Stimulated activated CD8-positive, alpha-beta memory T cell treated with anti-CD3 and anti-CD28 coated beads, Interleukin-12 subunit alpha, Interleukin-12 subunit beta, amount 100 ng/mL, for 4 hours (primary cell): ENCODE results near the gene SOD1.
A peak's percentile ranks its signal among the peaks of the same experiment; 100 is the strongest.
"Not testable (repeated sequence)": the region's sequence is repeated elsewhere in the genome, so short reads cannot be mapped to it uniquely, and the experiment has no call there.

Experiments
- DNase-seq: peaks from one replicate; pipeline ENCODE4 v3.0.0-alpha.2; 2020; ENCODE audit warnings: low read depth

SOD1 gene

DNA sequence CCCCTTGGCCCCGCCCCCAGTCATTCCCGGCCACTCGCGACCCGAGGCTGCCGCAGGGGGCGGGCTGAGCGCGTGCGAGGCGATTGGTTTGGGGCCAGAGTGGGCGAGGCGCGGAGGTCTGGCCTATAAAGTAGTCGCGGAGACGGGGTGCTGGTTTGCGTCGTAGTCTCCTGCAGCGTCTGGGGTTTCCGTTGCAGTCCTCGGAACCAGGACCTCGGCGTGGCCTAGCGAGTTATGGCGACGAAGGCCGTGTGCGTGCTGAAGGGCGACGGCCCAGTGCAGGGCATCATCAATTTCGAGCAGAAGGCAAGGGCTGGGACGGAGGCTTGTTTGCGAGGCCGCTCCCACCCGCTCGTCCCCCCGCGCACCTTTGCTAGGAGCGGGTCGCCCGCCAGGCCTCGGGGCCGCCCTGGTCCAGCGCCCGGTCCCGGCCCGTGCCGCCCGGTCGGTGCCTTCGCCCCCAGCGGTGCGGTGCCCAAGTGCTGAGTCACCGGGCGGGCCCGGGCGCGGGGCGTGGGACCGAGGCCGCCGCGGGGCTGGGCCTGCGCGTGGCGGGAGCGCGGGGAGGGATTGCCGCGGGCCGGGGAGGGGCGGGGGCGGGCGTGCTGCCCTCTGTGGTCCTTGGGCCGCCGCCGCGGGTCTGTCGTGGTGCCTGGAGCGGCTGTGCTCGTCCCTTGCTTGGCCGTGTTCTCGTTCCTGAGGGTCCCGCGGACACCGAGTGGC lies at the start of gene SOD1:
TSS of gene SOD1 (plus strand) at position 158 of the 723 bp plus-strand sequence. CDS start at position 235, 77 bp downstream.
- peak; percentile 96 for DNase-seq

DNA sequence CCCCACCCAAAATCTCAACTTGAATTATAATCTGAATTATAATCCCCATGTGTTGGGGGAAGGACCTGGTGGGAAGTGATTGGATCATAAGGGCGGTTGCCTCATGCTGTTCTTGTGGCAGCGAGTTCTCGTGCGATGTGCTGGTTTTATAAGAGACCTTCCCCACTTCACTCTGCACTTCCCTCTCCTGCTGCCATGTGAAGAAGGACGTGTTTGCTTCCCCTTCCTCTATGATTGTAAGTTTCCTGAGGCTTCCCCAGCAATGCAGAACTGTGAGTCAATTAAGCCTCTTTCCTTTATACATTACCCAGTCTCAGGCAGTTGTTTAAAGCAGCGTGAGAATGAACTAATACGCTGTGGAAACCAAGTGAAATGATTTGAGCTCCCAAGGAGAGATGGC lies 48.0 kb upstream of the SOD1 start:
- DNase-seq: no peak

DNA sequence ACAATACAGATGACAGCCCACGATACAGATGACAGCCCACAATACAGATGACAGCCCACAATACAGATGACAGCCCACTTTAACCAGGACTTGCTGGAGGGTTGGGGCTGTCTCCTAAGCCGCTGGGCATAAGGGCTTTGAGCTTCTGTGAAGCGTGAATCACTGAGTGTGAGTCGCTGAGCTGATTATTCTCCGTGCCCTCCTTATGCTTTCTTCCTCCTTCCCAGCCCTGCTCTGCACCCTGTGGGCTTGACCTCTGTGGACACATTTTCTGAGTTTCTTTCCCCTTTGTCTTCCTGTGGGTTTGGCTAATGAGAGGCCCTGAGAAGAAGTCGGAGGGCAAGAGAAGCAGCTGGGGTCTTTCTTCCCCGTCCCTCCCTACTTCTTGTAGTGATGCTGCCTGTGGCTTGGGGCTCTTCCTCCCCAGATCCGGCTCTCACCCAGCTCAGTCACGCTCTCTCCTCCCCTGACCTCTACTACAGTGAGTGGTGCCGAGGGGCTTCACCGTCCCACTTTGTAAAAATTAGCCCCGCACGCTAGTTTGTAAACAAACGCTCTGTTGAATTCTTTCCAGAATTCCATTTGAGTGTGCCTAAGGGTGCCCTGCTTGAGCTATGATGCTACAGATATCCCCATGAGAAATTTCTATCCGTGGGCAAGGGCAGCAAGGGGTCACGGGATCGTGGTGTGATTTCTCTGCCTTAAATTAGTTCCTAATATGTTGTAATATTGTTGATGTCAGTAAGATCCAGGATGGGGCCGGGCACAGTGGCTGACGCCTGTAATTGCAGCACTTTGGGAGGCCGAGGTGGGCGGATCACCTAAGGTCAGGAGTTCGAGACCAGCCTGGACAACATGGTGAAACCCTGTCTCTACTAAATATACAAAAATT lies 46.4 kb upstream of the SOD1 start:
- no peak for DNase-seq

DNA sequence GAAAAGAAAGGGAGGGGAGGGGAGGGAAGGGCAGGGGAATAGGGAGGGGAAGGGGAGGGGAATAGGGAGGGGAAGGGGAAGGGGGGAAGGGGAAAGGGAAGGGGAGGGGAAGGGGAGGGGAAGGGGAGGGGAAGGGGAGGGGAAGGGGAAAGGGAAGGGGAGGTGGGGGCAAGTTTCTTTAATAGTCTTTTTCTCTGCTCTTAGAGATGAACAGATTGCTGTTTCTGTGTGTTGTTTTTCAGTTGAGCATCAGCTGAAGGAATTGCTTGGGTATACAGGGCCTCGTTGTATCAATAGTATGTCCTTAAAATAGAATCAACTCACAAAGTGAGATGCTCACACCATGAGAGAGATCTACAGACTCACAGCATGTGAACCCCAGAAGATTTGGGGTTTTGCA lies 44.8 kb upstream of the SOD1 start:
- DNase-seq: no peak

DNA sequence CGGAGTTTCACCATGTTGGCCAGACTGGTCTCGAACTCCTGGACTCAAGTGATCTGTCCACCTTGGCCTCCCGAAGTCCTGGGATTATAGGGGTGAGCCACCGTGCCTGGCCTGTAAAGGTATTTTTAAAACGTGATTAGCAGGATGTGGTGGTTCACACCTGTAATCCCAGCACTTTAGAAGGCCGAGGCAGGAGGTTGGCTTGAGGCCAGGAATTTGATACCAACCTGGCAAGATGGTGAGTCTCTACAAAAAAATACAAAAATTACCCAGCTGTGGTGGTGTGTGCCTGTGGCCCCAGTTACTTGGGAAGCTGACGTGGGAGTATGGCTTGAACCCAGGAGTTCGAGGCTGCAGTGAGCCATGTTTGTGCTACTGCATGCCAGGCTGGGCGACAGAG lies 43.3 kb upstream of the SOD1 start:
- DNase-seq: no peak

DNA sequence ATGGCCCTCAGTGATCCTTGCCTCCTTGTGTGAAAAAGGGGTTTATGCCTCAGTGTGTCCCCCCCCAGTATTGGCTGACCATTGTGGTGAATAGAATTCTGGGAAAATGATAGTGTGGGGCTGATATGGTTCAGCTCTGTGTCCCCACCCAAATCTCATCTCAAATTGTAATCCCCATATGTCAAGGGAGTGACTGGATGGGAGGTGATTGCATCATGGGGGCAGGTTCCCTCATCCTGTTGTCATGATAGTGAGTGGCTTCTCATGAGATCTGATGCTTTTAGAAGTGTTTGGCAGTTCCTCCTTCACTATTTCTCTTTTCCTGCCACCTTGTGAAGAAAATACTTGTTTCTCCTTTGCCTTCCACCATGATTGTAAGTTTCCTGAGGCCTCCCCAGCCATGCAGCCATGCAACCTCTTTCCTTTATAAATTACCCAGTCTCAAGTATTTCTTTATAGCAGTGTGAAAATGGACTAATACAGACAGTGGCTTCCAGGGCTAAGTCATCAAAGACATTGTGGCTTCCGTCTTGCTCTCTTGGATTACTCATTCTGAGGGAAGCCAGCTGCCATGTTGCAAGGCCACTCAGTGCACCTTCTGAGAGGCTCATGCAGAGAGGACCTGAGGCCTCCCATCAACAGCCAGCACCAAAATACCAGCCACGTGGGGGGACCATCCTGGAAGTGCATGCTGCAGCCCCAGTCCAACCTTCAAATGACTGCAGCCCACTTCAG lies 40.6 kb upstream of the SOD1 start:
- no peak for DNase-seq

DNA sequence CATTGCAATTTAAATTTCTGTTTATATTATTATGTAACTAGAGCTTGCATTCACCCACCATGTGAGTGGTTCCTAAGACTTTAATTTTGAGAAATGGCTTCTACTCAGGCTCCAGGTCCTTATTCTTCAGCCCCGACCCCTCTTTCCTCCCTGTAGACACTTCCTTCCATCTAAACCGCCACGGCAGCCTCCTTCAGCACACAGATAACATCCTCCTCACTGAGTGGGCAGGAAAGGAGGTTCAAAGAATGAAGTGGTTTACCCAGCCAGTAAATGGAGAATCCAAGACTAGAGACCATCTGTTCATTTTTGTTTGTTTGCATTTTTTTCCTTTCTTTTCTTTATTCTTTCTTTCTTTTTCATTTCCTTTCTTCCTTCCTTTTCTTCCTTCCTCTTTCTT lies 37.1 kb upstream of the SOD1 start:
- DNase-seq: no peak

DNA sequence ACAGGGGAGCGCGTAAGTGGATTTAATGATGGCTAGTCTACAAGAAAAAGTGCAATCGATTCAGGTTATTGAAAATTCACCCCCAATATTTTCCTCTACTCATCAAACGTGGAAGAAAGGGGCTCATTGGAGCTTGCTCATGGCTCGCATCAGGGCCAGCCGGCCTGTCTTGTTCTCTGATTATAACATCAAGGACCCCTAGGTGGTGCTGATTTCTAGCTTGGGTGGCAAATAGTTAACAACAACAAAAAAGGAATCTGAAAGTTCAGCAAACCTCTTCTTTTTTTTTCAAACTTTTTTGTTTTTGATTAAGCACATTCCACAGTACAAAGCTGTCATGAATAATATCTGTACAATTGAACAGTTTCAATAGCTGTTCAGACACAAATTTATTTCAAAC lies 35.8 kb upstream of the SOD1 start:
- no peak for DNase-seq

DNA sequence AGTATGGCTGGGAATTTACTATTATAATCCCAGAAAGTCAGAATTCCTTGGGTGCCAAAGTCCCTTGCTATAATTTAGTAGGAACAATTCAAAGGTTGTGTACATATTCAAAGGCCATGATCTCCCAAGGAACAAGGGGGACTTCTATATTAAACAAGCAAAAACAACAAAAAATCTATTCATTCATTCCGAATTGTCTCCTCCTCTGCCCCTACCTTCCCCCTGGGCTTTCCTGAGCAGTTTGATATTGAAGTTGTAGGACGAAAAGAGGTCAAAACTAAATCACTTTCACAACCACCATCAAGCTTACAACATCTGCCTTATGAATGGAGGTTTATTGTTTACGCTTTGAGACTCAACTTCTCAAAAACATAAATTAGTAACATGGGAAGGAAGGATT lies 35.3 kb upstream of the SOD1 start:
- no peak for DNase-seq

DNA sequence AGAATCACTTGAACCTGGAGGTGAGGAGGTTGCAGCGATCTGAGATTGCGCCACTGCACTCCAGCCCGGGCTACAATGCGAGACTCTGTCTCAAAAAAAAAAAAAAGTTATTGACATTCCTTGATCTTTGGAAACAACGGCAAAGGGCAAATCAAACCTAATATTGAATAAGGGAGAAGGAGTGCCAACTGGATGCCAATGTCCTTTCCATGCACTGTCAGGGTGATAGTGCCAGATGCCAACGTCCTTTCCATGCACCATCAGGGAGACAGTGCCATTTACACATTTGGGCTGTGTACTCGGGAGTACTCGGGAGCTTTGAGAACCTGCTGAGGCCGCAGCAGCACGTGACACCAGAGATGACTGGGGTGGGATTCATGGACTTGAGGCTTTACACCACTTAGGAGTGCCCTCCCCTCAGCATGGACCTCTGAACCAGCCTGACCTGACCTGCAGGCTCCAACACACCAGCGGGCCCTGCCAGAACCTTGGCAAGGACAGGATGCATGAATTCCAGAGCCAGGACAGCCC lies 34.5 kb upstream of the SOD1 start:
- DNase-seq: no peak

DNA sequence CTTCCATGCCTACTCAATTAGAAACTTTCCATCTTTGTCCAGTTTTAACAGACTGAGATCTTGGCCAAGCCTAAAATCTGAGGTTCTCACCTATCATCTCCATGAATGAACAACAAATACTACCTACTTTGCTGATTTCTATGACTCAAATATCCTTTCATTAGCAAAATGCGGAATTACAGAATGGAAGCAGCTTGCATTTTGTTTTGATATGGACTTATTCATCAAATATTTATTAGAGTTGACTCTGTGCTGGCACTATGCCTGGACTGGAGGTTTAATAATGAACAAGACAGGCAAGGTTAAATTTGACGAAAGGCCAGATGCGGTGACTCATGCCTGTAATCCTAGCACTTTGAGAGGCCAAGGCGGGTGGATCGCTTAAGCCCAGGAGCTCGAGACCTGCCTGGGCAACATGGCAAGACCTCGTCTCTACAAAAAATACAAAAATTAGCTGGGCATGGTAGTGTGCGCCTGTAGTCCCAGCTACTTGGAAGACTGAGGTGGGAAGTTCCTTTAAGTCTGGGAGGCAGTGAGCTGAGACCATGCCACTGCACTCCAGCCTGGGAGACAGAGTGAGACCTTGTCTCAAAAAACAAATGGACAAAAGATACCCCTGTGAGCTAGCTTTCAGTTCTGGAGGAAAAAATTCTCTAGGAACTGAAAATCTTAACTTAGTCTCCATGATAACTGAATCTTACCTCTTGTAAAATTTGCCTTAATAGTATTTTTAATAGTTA lies 29.4 kb upstream of the SOD1 start:
- DNase-seq: no peak

DNA sequence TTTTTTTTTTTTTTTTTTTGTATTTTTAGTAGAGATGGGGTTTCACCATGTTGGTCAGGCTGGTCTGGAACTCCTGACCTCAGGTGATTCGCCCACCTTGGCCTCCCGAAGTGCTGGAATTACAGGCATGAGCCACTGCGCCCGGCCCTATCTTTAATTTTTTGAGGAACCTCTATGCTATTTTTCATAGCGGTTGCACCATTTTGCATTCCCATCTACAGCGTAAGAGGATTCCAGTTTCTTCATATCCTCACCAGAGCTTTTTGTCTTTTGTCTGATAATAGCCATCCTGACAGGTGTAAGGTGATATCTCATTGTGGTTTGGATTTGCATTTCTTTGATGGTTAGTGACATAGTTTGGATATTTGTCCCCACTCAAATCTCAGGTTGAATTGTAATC lies 27.6 kb upstream of the SOD1 start:
- not testable (repeated sequence) for DNase-seq

DNA sequence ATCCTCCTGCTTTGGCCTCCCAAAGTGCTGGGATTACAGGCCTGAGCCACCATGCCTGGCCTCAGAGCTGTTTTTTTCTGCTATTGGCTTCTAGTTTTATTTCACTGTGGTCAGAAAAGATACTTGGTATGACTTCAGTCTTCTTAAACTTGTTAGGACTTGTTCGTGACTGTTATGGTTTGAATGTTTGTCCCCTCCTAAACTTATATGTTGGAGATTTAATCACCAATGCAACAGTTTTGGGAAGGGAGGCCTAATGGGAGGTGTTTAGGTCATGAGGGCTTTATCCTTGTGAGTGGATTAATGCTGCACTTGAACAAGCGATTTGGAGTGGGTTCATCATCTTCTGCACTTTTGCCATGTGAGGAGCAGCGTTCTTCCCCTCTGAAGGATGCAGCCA lies 24.5 kb upstream of the SOD1 start:
- DNase-seq: no peak

DNA sequence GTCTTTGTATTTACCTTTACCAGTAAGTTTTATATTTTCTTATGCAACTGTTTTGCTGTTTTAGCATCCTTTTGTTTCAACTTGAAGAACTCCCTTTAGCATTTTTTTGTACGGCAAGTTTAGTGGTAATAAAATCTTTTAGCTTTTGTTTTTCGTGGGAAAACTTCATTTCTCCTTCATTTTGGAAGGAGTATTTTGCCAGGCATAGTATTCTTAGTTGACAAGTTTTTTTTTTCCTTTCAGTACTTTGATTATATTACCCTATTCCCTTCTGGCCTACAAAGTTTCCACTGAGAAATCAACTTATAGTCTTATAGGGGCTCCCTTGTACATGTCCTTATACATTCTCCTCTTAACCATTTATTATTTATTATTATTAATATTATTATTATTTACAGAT lies 22.6 kb upstream of the SOD1 start:
- DNase-seq: no peak

DNA sequence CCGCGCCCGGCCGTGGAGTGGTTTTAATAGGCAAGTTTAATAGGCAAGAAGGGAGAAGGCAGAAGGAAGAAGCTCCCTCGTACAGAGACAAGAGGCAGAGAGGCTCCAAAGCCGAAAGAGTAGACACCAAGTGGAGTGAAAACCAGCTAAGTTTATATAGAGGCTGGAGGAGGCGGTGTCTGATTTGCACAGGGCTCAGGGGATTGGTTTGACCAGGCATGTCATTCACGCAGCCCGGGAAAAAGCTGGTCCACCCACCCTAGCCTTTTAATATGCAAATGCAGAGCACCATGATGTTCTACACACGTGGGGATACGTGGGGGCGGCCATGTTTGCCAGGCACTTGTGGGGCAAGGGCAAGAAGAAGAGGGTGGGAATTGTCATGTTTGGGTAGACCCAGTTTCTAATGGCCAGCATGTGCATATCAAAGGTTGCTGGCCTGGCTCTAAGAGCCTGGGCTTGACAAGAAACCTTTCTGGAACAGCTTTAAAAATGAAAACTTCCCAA lies 18.0 kb upstream of the SOD1 start:
- DNase-seq: no peak

DNA sequence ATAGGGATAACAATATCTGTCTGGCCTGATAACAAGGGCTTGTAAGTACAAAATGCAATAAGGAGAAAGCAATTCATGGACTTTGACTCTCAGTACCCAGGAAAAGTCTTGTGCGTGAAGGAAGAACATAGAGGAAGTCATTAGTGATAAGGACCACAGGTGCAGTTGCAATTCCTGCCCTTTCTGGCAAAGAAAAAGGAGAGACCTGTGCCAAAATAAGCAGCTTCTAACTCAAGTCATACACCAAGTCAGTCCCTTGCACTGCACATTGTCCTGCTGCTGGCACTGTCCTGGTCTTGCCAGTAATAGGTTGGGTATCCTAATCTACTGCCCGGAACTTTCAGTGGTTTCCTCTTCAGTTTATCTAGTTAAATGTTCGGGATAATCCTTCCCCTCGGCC lies 14.8 kb upstream of the SOD1 start:
- no peak for DNase-seq

DNA sequence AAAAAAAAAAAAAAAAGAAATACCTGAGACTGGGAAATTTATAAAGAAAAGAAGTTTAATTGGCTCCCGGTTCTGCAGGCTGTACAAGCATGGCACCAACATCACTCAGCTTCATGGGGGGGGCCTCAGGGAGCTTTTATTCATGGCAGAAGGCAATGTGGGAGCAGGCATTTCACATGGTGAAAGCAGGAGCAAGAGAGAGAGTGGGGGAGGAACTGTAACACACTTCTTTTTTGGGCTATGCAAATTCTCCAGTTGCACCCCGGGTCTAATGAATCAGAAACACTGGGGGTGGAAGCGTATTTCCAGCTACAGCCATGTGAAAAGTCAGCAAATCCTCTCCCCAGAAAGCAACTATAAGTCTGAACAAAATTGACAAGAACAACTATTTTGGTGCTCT lies 11.8 kb upstream of the SOD1 start:
- DNase-seq: no peak

DNA sequence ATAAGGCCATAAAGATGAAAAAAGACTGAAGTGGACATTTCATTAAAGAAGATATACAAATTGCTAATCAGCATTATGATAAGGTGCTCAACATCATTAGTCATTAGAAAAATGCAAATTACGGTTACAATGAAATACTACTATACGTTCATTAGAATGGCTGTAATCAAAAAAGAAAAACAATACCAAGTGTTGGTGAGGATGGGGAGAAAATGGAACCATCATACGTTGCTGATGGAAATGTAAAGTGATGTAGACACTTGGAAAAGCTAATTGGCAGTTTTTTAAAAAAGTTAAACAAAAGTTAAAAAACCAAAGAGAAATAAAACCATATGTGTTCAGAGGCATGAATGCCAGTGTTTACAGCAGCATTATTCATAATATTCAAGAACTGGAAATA lies 8.6 kb upstream of the SOD1 start:
- DNase-seq: no peak

DNA sequence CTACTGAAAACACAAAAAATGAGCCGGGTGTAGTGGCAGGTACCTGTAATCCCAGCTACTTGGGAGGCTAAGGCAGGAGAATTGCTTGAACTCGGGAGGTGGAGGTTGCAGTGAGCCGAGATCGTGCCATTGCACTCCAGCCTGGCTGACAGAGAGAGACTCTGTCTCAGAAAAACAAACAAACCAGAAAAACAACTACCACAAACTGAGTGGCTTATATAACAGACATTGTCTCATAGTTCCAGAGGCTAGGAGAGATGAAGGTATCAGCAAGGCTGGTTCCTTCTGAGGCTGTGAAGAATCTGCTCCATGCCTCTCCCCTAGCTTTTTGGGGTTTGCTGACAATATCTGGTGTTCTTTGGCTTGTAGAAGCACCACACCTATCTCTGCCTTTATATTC lies 8.0 kb upstream of the SOD1 start:
- not testable (repeated sequence) for DNase-seq

DNA sequence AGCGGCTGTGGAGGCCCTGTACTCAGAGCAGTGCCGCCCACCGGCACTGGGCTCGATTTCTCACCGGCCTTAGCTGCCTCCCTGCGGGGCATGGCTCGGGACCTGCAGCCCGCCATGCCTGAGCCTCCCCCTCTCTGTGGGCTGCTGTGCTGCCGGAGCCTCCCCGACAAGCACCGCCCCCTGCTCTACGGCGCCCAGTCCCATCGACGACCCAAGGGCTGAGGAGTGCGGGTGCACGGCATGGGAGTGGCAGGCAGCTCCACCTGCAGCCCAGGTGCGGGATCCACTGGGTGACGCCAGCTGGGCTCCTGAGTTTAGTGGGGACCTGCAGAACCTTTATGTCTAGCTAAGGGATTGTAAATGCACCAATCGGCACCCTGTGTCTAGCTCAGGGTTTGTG lies 5.2 kb upstream of the SOD1 start:
- DNase-seq: no peak

DNA sequence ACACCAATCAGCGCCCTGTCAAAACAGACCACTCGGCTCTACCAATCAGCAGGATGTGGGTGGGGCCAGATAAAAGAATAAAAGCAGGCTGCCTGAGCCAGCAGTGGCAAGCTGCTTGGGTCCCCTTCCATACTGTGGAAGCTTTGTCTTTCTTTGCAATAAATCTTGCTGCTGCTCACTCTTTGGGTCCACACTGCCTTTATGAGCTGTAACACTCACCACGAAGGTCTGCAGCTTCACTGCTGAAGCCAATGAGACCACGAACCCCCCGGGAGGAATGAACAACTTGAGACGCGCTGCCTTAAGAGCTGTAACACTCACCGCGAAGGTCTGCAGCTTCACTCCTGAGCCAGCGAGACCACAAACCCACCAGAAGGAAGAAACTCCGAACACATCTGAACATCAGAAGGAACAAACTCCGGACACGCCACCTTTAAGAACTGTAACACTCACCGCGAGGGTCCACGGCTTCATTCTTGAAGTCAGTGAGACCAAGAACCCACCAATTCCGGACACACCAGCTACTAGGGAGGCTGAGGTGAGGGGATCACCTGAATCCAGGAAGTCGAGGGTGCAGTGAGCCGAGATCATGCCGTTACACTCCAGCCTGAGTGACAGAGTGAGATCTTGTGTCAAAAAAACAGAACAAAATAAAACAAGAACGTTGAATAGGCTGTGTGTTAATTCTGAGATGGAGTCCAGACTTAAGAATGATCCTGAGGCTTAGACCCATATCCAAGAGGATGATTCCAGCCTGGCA lies 4.5 kb upstream of the SOD1 start:
- not testable (repeated sequence) for DNase-seq
